GM12875 (cell line): ENCODE measurements around the gene PPP6R3.

Experiments used
- H3K4me3 ChIP-seq: one replicate; pipeline ENCODE4 v1.5.1; 2011; ENCODE audit warnings: low read depth, low read length, control low read depth
- TF ChIP-seq, protein P1 (sequence below): IDR thresholded peaks from 2 replicates; pipeline ENCODE4 v1.5.1; 2011; ENCODE audit warnings: low read depth, mild to moderate bottlenecking, control low read depth, inconsistent platforms, low read length, moderate library complexity, borderline replicate concordance; ENCODE audit not compliant: insufficient read depth

PPP6R3 gene

DNA sequence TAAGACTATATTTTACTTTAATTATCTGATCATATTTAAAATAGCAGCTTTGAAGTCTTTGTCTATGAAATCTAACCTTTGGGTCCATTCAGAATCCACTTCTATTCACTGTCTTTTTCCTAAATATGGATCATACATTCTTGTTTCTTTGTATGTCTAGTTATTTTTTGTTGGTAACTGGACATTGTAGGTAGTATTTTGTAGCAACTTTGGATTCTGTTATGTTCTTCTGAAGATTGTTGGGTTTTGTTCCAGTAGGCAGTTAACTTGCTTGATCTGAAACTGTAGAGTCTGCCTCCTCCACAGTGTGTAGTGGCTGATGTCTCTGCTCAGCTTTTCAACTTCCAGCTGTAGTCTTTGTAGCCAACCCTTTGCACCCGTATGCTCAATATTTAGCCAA, 186.3 kb downstream of the PPP6R3 start:
- TF ChIP-seq, protein P1, sequence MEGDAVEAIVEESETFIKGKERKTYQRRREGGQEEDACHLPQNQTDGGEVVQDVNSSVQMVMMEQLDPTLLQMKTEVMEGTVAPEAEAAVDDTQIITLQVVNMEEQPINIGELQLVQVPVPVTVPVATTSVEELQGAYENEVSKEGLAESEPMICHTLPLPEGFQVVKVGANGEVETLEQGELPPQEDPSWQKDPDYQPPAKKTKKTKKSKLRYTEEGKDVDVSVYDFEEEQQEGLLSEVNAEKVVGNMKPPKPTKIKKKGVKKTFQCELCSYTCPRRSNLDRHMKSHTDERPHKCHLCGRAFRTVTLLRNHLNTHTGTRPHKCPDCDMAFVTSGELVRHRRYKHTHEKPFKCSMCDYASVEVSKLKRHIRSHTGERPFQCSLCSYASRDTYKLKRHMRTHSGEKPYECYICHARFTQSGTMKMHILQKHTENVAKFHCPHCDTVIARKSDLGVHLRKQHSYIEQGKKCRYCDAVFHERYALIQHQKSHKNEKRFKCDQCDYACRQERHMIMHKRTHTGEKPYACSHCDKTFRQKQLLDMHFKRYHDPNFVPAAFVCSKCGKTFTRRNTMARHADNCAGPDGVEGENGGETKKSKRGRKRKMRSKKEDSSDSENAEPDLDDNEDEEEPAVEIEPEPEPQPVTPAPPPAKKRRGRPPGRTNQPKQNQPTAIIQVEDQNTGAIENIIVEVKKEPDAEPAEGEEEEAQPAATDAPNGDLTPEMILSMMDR, result no peak
- no peak overlapping the region for H3K4me3 ChIP-seq

DNA sequence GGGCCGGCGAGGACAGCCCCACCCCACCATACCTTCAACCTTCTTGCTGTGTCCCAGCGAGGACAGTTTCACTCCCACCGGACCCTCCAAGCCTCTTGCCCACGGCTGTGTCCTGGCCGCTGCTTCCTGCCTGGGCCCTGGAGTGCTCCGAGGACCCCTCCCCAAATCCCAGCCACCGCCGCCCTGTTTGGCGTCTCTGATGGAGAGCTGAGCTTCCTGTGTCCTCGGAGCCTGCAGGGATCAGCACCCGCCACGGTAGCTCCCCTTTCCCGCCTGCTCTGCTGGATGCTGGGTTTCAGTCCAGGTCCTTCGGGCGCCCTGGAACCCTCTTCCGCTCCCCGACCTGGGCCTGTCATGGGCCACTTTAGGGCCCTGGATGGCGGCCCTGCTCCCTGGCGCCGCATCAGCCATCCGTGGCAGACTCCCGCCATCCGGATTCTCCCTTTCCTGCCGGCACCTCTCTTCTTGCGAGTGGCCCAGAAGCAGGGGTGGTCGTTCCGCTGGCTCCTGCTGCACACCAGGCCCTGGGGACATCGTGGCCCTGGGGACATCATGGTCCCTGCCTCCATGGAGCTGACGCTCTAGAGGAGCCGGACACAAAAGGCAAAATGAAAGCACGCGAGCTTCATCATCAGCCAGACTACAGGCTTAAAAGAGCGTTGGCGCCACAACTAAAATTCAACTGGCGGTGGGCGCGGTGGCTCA, 189.5 kb downstream of the PPP6R3 start:
- H3K4me3 ChIP-seq, result no peak overlapping the region
- TF ChIP-seq, protein P1, result no peak

DNA sequence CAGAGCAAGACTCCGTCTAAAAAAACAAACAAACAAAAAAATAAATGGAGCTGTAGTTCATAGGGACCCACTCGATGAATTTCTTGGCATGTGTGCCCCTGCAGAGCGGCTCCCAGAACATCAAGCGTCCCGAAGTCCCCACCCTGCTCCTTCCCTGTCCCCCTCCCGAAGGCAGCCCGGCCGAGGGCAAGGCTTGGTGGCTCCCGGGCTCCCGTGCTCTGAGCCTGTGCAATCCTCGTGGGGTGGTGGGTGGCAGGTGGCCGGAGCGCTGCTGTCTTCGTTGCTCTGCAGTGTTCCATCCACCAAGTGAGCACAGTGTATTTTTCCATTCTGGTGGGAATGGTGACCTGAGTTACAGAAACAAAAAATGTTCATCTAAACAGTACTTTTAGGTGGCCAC, 190.2 kb downstream of the PPP6R3 start:
- TF ChIP-seq, protein P1, result no peak
- H3K4me3 ChIP-seq, result no peak overlapping the region

DNA sequence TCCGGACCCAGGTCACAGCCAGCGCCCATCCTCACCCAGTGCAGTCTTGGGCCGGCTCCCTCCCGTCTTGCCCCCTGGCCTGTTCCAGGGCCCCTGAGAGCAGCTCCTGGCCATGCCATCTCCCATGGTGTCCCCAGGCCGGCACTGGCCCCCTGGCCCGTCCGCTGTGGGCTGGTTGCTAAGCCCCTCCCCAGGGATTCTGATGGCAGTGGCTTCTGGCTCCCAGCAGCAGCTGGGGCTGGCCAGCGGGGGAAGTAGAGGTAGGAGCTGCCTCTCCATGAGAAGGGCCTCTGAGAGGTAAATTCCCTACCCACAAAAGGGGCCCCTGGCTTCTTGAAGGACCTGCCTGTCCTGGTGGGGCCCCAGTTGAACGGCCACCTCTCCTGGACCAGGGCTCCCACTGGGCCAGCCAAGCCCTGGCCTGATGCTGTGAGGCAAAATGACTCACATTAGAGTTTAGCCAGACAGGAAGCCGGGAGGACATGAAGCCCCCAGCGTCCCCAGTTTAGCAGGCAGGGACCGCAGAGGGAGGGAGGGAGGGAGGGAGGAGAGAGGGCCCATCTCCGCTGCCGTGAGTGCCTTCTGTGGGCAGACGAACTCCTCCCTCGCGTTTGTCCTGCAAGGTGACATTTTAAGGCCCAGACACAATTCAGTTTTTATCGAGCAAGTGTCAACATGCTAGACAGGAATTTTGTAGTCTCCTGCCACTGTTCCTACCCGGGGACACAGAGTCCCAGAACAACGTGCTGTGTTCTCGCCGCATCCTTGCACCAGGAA, 190.8 kb downstream of the PPP6R3 start:
- TF ChIP-seq, protein P1, result no peak
- H3K4me3 ChIP-seq, result no peak overlapping the region

DNA sequence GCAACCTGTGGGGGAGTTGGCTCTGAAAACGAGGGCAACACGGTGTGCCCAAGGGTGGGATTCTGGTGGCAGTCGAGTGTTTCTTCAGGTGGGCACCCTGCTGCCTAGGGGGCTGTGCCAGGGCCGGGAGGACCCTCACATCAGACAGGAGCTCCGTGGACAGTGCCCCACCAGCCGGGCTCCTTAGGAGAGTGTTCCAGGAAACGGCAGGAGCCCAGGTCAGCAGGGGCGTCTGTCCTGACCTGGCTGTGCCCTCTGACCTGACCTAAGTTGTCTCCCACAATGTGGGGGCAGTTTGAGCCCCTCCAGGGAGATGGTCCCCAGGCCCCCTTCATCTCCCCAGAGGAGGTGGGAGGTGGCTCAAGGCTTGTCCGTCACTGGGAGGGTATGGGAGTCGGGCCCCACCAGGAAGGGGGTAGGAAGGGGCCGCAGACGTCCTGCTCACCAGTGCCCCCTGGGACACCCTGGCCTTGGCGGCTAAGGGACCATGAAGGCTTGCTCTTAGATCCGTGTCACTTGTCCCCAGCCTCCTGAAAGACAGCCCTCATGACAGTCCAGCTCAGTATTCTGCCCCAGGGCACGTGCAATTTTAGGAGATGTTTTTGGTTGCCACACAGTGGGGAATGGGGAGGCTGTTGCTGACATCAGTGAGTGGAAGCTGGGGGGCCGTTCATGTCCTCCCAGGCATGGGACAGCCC, 191.6 kb downstream of the PPP6R3 start:
- TF ChIP-seq, protein P1, result no peak

DNA sequence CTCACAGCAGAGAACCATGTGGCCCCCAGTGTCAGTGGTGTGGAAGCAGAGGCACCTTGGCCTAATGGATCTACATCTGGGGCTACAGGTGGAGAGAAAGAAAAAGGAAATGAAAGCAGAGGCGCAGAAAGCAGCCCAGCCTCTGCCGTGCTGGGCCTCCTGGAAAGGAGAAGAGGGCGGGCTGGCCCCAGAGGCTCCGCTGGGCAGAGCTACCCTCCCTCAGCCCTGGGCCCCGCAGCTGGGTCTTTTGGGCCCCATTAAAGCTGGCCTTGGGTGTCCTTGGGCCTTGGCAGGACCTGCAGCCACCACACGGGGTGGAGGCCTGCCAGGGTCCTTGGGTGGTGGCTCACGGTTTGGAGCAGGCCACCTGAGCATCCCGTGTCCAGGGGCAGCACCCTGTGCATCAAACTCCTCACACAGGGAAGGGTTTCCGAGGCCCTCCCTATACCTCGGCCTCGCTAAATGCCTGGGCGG, 192.2 kb downstream of the PPP6R3 start:
- TF ChIP-seq, protein P1, result no peak
- no peak overlapping the region for H3K4me3 ChIP-seq

More for the DNA sequence above, 191.6 kb downstream of the PPP6R3 start:
- H3K4me3 ChIP-seq, result no peak overlapping the region
